GM19395 (cell line): ENCODE data around the gene ELF5.

Experiments used
- ATAC-seq: cut with Tn5 transposase; IDR thresholded peaks from one replicate; pipeline ENCODE4 v1.9.1; 2021; ENCODE audit warnings: mild to moderate bottlenecking, moderate library complexity; ENCODE audit not compliant: unreplicated experiment

The ELF5 gene

GRCh38 chr11:34458525-34458924 is 55.1 kb downstream of the ELF5 start:
- ATAC-seq: no peak

GRCh38 chr11:34457607-34458006 is 56.0 kb downstream of the ELF5 start:
- no peak for ATAC-seq

GRCh38 chr11:34454308-34455032 is 59.1 kb downstream of the ELF5 start:
- ATAC-seq: no peak

- no peak for ATAC-seq
Measured at GRCh38 chr11:34451053-34451452, 62.5 kb downstream of the ELF5 start.

- no peak for ATAC-seq
Measured at GRCh38 chr11:34449013-34449412, 64.6 kb downstream of the ELF5 start.

- no peak for ATAC-seq
Measured at GRCh38 chr11:34448223-34448994, 65.2 kb downstream of the ELF5 start.

- ATAC-seq: no peak
Measured at GRCh38 chr11:34447044-34447443, 66.5 kb downstream of the ELF5 start.

GRCh38 chr11:34446386-34446785 is 67.2 kb downstream of the ELF5 start:
- no peak for ATAC-seq

GRCh38 chr11:34445956-34446355 is 67.6 kb downstream of the ELF5 start:
- ATAC-seq: no peak

- ATAC-seq: no peak
Measured at GRCh38 chr11:34444428-34444827, 69.2 kb downstream of the ELF5 start.

GRCh38 chr11:34443136-34443535 is 70.5 kb downstream of the ELF5 start:
- no peak for ATAC-seq

- no peak for ATAC-seq
Measured at GRCh38 chr11:34441814-34442213, 71.8 kb downstream of the ELF5 start.

- no peak for ATAC-seq
Measured at GRCh38 chr11:34439610-34440198, 73.9 kb downstream of the ELF5 start.

- peak; percentile 98 for ATAC-seq
Measured at GRCh38 chr11:34438529-34439507, 74.8 kb downstream of the ELF5 start, which contains the start of gene CAT. TSS of gene CAT (plus strand) at chr11:34438934. CDS start at chr11:34439014, 80 bp downstream.

- no peak for ATAC-seq
Measured at GRCh38 chr11:34437224-34438125, 76.1 kb downstream of the ELF5 start.

GRCh38 chr11:34433899-34434298 is 79.7 kb downstream of the ELF5 start:
- no peak for ATAC-seq

GRCh38 chr11:34432822-34433221 is 80.8 kb downstream of the ELF5 start:
- no peak for ATAC-seq

- no peak for ATAC-seq
Measured at GRCh38 chr11:34431979-34432378, 81.6 kb downstream of the ELF5 start.
